HepG2 (cell line): ENCODE measurements around the gene ACER2.

Experiments
- STAG1 ChIP-seq: sonication (generic); formaldehyde crosslinking; IDR thresholded peaks from 2 replicates; pipeline ENCODE4 v1.4.0; 2020; ENCODE audit warnings: missing genetic modification reagents
- YY1 ChIP-seq: IDR thresholded peaks from 2 replicates; pipeline ENCODE4 v1.6.1; 2011; ENCODE audit warnings: low read length, low read depth, moderate library complexity, mild to moderate bottlenecking; ENCODE audit not compliant: insufficient read depth, insufficient replicate concordance

DNA sequence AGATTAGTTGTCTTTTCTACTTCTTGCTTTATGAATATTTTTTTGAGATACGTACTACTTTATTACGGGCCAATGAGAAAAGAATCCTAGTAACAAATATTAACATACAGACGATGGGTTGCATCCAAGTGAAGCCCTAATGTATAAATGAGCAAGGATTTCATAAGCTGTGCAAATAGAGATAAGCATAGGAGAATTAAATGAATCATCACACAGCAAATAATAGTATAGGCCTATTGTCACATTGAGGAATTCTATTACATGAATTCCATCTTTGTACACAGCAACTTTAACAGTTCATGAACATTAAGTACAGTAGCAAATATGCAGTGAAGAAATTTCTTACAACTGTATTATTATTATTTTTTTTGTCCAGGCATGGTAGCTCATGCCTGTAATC lies 78.0 kb downstream of the ACER2 start:
- TF ChIP-seq YY1: no peak
- TF ChIP-seq STAG1: no peak
